A172 (cell line): ENCODE data around the gene OIP5. TPM values are rescaled to one million over a fixed set of nuclear protein-coding genes. Genes with fewer than 3 reads are reported as not detected.
"Not testable (repeated sequence)": the region's sequence is repeated elsewhere in the genome, so short reads cannot be mapped to it uniquely, and the experiment has no call there.

ENCODE experiments used
- DNase-seq: peaks from one replicate; pipeline ENCODE4 v3.0.0-alpha.2; 2015; ENCODE audit warnings: low spot score
- total RNA-seq: library from RNA; depleted of rRNA; stranded (reverse); fragments of >200 nt; shearing (Covaris generic); gene quantifications from 2 replicates; pipeline ENCODE4 v1.2.3, GENCODE V29; 2014; rRNA removed

Gene OIP5
- total RNA-seq, 1 experiment from 2014 or later = 41.6 TPM

GRCh38 chr15:41260924-41261323 is 71.5 kb downstream of the OIP5 start:
- DNase-seq = not testable (repeated sequence)

GRCh38 chr15:41259546-41260189 is 72.7 kb downstream of the OIP5 start:
- no peak for DNase-seq

Other genes with a start within 250 kb of the OIP5 start
- 13.1 and 14.9 TPM in 2 replicates for gene INO80, start 216.3 kb downstream of the OIP5 start, total RNA-seq
- gene EXD1, start 101.8 kb downstream of the OIP5 start, total RNA-seq = not detected in 2 replicates
- 63.7 and 81.4 TPM in 2 replicates for gene CHP1, start 101.3 kb downstream of the OIP5 start, total RNA-seq
- 182 and 215 TPM in 2 replicates for gene NUSAP1, start 290 bp upstream of the OIP5 start, total RNA-seq
- 47.2 and 50.9 TPM in 2 replicates for gene NDUFAF1, start 69.9 kb upstream of the OIP5 start, total RNA-seq
- gene RTF1, start 84.5 kb upstream of the OIP5 start, total RNA-seq = 28.7 and 31.6 TPM in 2 replicates
- 15.5 and 17.3 TPM in 2 replicates for gene ITPKA, start 161.3 kb upstream of the OIP5 start, total RNA-seq
- gene LTK, start 181.2 kb upstream of the OIP5 start, total RNA-seq = 4.3 and 5.2 TPM in 2 replicates
- 15.4 and 23.6 TPM in 2 replicates for gene RPAP1, start 211.7 kb upstream of the OIP5 start, total RNA-seq
- gene TYRO3, start 226.6 kb upstream of the OIP5 start, total RNA-seq = 10.7 and 22.2 TPM in 2 replicates